H9 (cell line): ENCODE measurements around the gene STEAP2. TPM values are rescaled to one million over a fixed set of nuclear protein-coding genes. Genes with fewer than 3 reads are reported as not detected.

Experiments
- DNase-seq: peaks from one replicate; pipeline ENCODE4 v3.0.0-alpha.2; 2017
- H2AFZ ChIP-seq: one replicate; pipeline ENCODE4 v1.6.1; 2013; ENCODE audit warnings: mild to moderate bottlenecking, low read length, control low read depth, moderate library complexity
- H2AK5ac ChIP-seq: 2 replicates; pipeline ENCODE4 v1.6.1; 2013; ENCODE audit warnings: low read length, control low read depth, mixed read lengths; ENCODE audit not compliant: insufficient read length
- H2BK120ac ChIP-seq: one replicate; pipeline ENCODE4 v1.6.1; 2013; ENCODE audit warnings: low read depth, mild to moderate bottlenecking, low read length, control low read depth, inconsistent platforms; ENCODE audit not compliant: poor library complexity, severe bottlenecking
- H2BK12ac ChIP-seq: 2 replicates; pipeline ENCODE4 v1.6.1; 2013; ENCODE audit warnings: low read length, control low read depth, mixed read lengths, low read depth; ENCODE audit not compliant: insufficient read length
- H2BK15ac ChIP-seq: 2 replicates; pipeline ENCODE4 v1.6.1; 2013; ENCODE audit warnings: low read depth, low read length, control low read depth
- H2BK20ac ChIP-seq: one replicate; pipeline ENCODE4 v1.6.1; 2013; ENCODE audit warnings: low read depth, mild to moderate bottlenecking, low read length, control low read depth, inconsistent platforms; ENCODE audit not compliant: poor library complexity, severe bottlenecking
- H2BK5ac ChIP-seq: 2 replicates; pipeline ENCODE4 v1.6.1; 2013; ENCODE audit warnings: low read length, control low read depth, mixed read lengths; ENCODE audit not compliant: insufficient read length
- H3K14ac ChIP-seq: 2 replicates; pipeline ENCODE4 v1.6.1; 2013; ENCODE audit warnings: low read length, control low read depth; ENCODE audit not compliant: insufficient read depth
- H3K18ac ChIP-seq: 2 replicates; pipeline ENCODE4 v1.6.1; 2013; ENCODE audit warnings: low read depth, mild to moderate bottlenecking, mixed read lengths, low read length, control low read depth; ENCODE audit not compliant: insufficient read length
- H3K23ac ChIP-seq: 2 replicates; pipeline ENCODE4 v1.6.1; 2013; ENCODE audit warnings: low read length, control low read depth, mixed read lengths, low read depth; ENCODE audit not compliant: insufficient read length
- H3K23me2 ChIP-seq: 2 replicates; pipeline ENCODE4 v1.6.1; 2013; ENCODE audit warnings: low read depth, mild to moderate bottlenecking, mixed read lengths, low read length, control low read depth; ENCODE audit not compliant: insufficient read length, poor library complexity, severe bottlenecking
- H3K27ac ChIP-seq: 2 replicates; pipeline ENCODE4 v1.5.1; 2013; ENCODE audit warnings: low read length, control low read depth, mixed read lengths, low read depth; ENCODE audit not compliant: insufficient read length
- H3K27me3 ChIP-seq: 2 replicates; pipeline ENCODE4 v1.6.1; 2013; ENCODE audit warnings: low read length, control low read depth, inconsistent platforms; ENCODE audit not compliant: insufficient read depth
- H3K4ac ChIP-seq: 2 replicates; pipeline ENCODE4 v1.6.1; 2013; ENCODE audit warnings: low read depth, mild to moderate bottlenecking, control low read depth, inconsistent platforms, low read length, moderate library complexity
- H3K4me1 ChIP-seq: 2 replicates; pipeline ENCODE4 v1.6.1; 2013; ENCODE audit warnings: low read length, control low read depth, inconsistent platforms; ENCODE audit not compliant: insufficient read depth
- H3K4me2 ChIP-seq: 2 replicates; pipeline ENCODE4 v1.6.1; 2013; ENCODE audit warnings: low read length, control low read depth, mixed read lengths; ENCODE audit not compliant: insufficient read length, insufficient read depth
- H3K56ac ChIP-seq: 2 replicates; pipeline ENCODE4 v1.6.1; 2013; ENCODE audit warnings: low read depth, mild to moderate bottlenecking, mixed read lengths, low read length, control low read depth; ENCODE audit not compliant: insufficient read length
- H3K79me1 ChIP-seq: 2 replicates; pipeline ENCODE4 v1.6.1; 2013; ENCODE audit warnings: low read depth, mild to moderate bottlenecking, moderate library complexity, low read length, control low read depth, inconsistent platforms; ENCODE audit not compliant: insufficient read depth, poor library complexity, severe bottlenecking
- H3K79me2 ChIP-seq: 2 replicates; pipeline ENCODE4 v1.6.1; 2013; ENCODE audit warnings: low read length, control low read depth, inconsistent platforms; ENCODE audit not compliant: insufficient read depth
- H3K9ac ChIP-seq: 2 replicates; pipeline ENCODE4 v1.6.1; 2013; ENCODE audit warnings: low read length, control low read depth, mixed read lengths; ENCODE audit not compliant: insufficient read length; ENCODE audit errors: extremely low read depth
- H3K9me3 ChIP-seq: one replicate; pipeline ENCODE4 v1.6.1; 2013; ENCODE audit warnings: low read depth, low read length, inconsistent platforms; ENCODE audit not compliant: control insufficient read depth
- H3T11ph ChIP-seq: one replicate; pipeline ENCODE4 v1.6.1; 2013; ENCODE audit warnings: mild to moderate bottlenecking, low read length, control low read depth, inconsistent platforms
- H4K20me1 ChIP-seq: one replicate; pipeline ENCODE4 v1.6.1; 2013; ENCODE audit not compliant: control insufficient read depth, insufficient read length, insufficient read depth
- H4K5ac ChIP-seq: 2 replicates; pipeline ENCODE4 v1.6.1; 2013; ENCODE audit warnings: low read depth, mild to moderate bottlenecking, mixed read lengths, low read length, control low read depth; ENCODE audit not compliant: insufficient read length
- H4K8ac ChIP-seq: replicated peaks from 2 replicates; pipeline ENCODE4 v1.6.1; 2013; ENCODE audit warnings: low read length, control low read depth, mixed read lengths, low read depth; ENCODE audit not compliant: insufficient read length
- H4K91ac ChIP-seq: 2 replicates; pipeline ENCODE4 v1.6.1; 2013; ENCODE audit warnings: low read depth, mild to moderate bottlenecking, moderate library complexity, mixed read lengths, low read length, control low read depth; ENCODE audit not compliant: insufficient read length
- H3K27ac Mint-ChIP-seq, 3 experiments: 2 replicates in 2 of 3; 3 replicates in 1 of 3; pipeline ENCODE4 v1.8.0; 2020 to 2021; ENCODE audit warnings: mixed read lengths in 3 of 3, mild to moderate bottlenecking in 1 of 3, moderate library complexity in 1 of 3
- H3K27me3 Mint-ChIP-seq: 2 replicates; pipeline ENCODE4 v1.8.0; 2021; ENCODE audit warnings: low read depth, mild to moderate bottlenecking, moderate library complexity, mixed read lengths
- H3K36me3 Mint-ChIP-seq, 3 experiments: 2 replicates in 2 of 3; 3 replicates in 1 of 3; pipeline ENCODE4 v1.8.0; 2020 to 2021; ENCODE audit warnings: low read depth in 3 of 3, mixed read lengths in 3 of 3; ENCODE audit not compliant: insufficient read depth in 1 of 3
- H3K4me1 Mint-ChIP-seq, 2 experiments: 2 replicates each; pipeline ENCODE4 v1.8.0; 2020; ENCODE audit warnings: mixed read lengths in 2 of 2
- H3K4me3 Mint-ChIP-seq, 2 experiments: 2 replicates in 1 of 2; 3 replicates in 1 of 2; pipeline ENCODE4 v1.8.0; 2020 to 2021; ENCODE audit warnings: mild to moderate bottlenecking in 2 of 2, mixed read lengths in 2 of 2, moderate library complexity in 1 of 2
- H3K9me3 Mint-ChIP-seq, 2 experiments: 2 replicates in 1 of 2; 3 replicates in 1 of 2; pipeline ENCODE4 v1.8.0; 2020; ENCODE audit warnings: mild to moderate bottlenecking in 2 of 2, mixed read lengths in 2 of 2, moderate library complexity in 1 of 2
- CTCF ChIP-seq: fragments of 200-600 bp; sonication (generic); conservative IDR thresholded peaks from 3 replicates; pipeline ENCODE4 v1.8.0; 2021; ENCODE audit warnings: antibody characterized with exemption, mild to moderate bottlenecking
- total RNA-seq: library from RNA; stranded (reverse); gene quantifications from 2 replicates; pipeline ENCODE4 v1.2.1, GENCODE V29; 2021

The STEAP2 gene
- total RNA-seq, 1 experiment from 2014 or later, result 6.7 TPM

GRCh38 chr7:90222390-90222789 lies 10.8 kb downstream of the STEAP2 start:
- Histone ChIP-seq H4K91ac (no peak overlapping the region), H2AK5ac (no peak overlapping the region), H3K9me3 (no peaks in the 10 kb centered on the region), H3K27ac (no peak overlapping the region), H2AFZ (no peak overlapping the region), H3K9ac (no peak overlapping the region), H4K5ac (no peak overlapping the region), H3T11ph (no peak overlapping the region), H3K23me2 (no peaks in the 10 kb centered on the region), H3K14ac (no peak overlapping the region), H2BK12ac (no peak overlapping the region), H3K23ac (no peak overlapping the region), H3K18ac (no peak overlapping the region), H3K4me2 (no peak overlapping the region), H3K79me2 (peaks cover 7% of the 10 kb centered on the region; the same call in 1 of the 2 replicates), H3K4ac (no peak overlapping the region), H2BK15ac (no peak overlapping the region), H3K4me1 (peaks cover 3% of the 10 kb centered on the region; the same call in 1 of the 2 replicates), H3K56ac (no peak overlapping the region), H4K8ac (no peak overlapping the region), H2BK5ac (no peak overlapping the region), H2BK20ac (no peak overlapping the region), H4K20me1 (no peaks in the 10 kb centered on the region), H2BK120ac (no peak overlapping the region), H3K27me3 (no peaks in the 10 kb centered on the region), H3K79me1 (no peaks in the 10 kb centered on the region)
- H3K36me3 Mint-ChIP-seq, result peaks cover 1 to 8% (median 3%) of the 10 kb centered on the region in 3 experiments; a peak in 4 of 7 replicates
- no peak overlapping the region; a peak in 1 of 7 replicates for H3K27ac Mint-ChIP-seq
- no peak overlapping the region for H3K4me3 Mint-ChIP-seq
- no peak for DNase-seq
- H3K4me1 Mint-ChIP-seq, result peaks cover 28 to 30% of the 10 kb centered on the region in 2 experiments
- no peaks in the 10 kb centered on the region; a peak in 1 of 5 replicates for H3K9me3 Mint-ChIP-seq
- no peaks in the 10 kb centered on the region for H3K27me3 Mint-ChIP-seq
- no peak for TF ChIP-seq CTCF
